HG03558 (cell line): ENCODE measurements around the gene IGSF3.
"Not testable (repeated sequence)": the region's sequence is repeated elsewhere in the genome, so short reads cannot be mapped to it uniquely, and the experiment has no call there.

Experiments
- ATAC-seq: cut with Tn5 transposase; IDR thresholded peaks from one replicate; pipeline ENCODE4 v1.9.1; 2021; ENCODE audit warnings: moderate number of reproducible peaks; ENCODE audit not compliant: unreplicated experiment; ENCODE audit errors: extremely low read depth

Gene IGSF3

DNA sequence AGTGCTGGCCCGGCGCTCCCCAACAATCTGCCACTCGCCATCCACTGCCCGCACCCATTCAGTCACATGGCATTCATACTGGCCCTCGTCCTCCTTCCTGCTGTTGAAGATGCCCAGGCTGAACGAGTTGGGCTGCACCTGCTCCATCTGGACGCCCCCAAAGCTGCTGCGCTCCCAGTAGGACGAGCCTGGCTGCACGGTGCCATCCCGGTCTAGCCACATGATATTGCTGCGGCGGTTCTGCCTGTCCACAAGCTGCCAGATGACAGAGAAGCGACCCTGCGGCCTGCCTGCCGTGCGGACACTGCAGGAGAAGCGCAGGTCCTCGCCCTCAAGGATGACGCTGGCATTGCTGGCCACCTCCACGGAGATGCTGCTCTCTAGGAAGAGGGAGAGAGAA is 63.9 kb downstream of the IGSF3 start:
- not testable (repeated sequence) for ATAC-seq

DNA sequence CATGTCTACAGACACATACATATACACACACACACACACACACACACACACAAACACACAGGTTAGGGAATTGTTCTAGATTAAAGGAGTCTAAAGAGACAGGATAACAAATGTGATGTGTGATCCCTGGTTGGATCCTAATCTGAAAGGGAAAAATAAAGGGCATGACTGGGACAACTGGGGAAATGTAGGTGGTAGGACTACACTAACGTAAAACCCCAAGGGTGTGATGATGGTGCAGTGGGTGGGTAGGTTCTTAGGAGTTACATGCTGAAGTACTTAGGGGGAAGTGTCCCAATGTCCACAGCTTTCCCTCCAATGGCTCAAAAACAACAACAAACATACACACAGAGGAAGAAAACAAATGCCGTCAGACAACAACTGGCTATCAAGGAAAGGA is 68.2 kb downstream of the IGSF3 start:
- ATAC-seq, result not testable (repeated sequence)

GRCh38 chr1:116598420-116599036 is 69.0 kb downstream of the IGSF3 start:
- not testable (repeated sequence) for ATAC-seq

DNA sequence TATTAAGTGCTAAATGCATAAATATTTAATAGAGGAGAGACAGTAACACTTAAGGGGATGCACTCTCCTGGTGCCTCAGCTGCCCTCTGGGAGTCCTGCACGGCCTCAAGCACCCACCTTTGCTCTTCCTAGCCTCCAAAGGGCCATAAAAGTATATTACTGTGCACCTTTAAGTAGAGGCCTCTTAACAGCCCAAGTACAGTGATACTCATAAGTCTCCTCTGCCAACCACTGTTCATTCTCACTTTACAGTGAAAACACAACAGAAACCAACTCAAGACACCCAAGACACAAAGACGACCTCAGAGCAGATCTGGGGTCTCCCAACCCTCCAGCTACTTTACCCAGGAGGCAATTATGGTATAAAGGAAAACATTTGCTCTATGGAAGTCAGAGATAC is 70.1 kb downstream of the IGSF3 start:
- ATAC-seq, result peak; percentile 79

DNA sequence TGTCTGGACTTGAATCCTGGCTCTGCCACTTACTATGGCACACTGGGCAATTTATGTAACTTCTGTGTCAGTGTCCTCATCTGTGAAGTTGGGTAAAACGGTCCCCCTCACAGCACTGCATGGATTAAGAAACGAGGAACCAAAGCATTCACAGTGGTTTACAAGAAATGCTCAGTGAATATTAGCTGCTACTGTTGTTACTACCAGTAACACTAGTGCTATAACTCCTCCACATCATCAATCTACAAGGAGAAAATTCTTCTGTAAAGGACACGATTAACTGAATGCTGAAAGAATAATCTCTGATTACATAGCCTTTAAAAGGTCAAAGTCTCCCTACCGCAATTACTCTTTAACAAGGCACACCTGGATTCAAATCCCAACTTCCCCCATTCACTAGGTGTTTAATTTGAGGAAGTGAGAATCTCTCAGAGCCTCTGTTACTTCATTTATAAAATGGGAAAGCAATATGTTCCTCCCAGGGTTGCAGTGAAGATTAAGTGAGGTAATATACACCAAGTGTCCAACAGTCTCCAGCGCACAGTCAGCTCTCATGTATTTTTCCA is 70.7 kb downstream of the IGSF3 start:
- ATAC-seq, result not testable (repeated sequence)

DNA sequence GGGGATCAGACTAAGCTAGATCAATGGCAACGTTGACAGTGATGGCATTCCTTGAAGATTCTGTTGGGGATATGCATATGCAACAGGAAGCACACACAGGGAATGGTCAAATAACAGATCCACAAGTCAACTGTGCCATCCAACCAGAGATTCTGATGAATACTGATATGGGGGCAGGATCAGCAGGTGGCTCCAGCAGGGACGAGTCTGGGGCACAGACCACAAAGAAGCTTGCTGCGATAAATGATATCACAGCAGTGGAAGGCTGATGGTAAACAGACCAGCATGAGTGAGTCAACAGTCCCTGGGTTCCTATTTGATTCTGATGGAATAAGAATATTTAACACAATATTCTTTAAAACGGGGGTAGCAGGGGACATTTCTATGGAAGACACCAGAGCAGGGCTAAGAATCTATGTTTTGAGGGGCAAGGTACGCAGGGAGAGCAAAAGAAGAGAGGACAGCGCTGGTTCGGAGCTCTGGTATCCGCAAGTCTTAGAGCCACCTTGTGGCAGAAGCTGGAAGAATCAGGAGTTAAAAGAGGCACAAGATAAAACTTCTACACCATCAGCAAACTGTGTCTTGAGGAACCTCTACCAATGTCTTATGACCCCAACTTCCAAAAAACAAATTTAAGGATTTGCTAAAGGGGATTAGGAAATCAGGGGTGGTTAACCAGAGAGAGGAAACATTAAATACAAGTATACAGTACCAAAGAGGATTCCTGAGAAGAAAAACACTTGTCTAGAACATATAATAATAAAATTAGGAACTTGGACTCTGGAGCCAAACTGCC is 71.4 kb downstream of the IGSF3 start:
- ATAC-seq, result not testable (repeated sequence)

GRCh38 chr1:116595065-116595840 is 72.3 kb downstream of the IGSF3 start:
- not testable (repeated sequence) for ATAC-seq

DNA sequence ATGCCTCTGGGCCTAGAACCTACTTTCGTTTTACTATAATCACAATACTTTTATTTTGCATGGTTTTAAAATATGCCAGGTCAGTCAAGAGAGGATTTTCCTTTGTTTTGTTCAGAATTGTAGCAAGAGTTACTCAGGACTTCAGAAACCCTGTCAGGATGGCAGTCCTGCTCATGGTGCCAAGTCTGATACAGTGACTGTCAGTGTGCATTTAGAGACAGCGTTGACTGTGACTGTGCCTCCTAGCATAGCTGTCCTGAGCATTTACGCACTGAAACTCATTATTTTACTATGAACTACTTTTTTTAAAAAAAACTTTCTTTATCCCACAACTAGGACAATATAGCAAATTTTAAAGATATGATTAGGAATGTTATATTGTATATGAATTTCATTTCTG is 73.6 kb downstream of the IGSF3 start:
- not testable (repeated sequence) for ATAC-seq

DNA sequence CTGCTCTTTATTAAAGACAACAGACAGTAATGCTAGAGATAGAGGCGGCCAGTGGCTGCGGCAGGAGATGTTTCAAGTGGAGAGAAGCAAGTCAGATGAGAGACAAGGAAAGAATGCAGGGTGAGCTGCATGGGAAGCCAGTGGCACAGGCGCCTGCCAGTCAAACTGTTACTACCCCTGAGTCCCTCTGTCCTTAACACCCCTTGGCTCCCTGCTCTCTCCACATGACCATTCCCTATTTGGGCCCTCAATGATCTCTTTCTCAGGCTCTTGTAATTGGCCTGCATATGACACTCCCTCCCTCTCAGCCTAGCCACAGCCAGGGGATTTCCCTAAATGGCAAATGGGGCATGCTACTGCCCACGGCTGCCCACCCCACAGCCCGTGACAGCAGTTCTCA is 74.1 kb downstream of the IGSF3 start:
- ATAC-seq, result not testable (repeated sequence)

DNA sequence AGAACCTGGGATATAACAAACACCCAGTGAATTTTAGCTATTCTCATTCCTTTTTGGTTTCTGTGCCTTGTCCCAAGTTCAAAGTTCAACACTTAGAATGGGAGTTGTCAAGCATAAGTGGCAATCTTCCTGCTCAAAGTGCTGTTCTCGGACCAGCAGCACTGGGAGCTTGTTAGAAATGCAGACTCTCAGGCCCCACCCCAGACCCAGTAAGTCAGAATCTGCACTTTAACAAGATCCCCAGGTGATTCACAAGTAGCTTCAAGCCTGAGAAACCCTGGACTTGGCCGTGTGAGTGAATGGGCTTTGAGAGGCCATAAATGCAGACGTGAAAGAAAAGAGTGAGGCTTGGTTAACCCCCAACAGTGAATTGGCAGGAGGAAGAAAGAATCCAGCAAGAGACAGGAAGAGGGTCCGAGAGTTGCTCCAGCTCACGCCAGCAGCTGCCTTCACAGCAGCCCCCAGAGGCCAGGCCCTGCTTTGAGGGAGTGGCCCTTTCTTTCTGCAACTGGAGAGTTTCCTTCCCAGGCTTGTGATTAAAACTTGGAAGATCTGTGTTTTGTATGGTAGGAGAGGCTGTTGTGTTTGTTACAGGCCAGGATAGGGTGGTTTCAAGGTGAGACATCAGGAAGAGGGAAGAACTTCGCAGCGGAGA is 75.5 kb downstream of the IGSF3 start:
- not testable (repeated sequence) for ATAC-seq

DNA sequence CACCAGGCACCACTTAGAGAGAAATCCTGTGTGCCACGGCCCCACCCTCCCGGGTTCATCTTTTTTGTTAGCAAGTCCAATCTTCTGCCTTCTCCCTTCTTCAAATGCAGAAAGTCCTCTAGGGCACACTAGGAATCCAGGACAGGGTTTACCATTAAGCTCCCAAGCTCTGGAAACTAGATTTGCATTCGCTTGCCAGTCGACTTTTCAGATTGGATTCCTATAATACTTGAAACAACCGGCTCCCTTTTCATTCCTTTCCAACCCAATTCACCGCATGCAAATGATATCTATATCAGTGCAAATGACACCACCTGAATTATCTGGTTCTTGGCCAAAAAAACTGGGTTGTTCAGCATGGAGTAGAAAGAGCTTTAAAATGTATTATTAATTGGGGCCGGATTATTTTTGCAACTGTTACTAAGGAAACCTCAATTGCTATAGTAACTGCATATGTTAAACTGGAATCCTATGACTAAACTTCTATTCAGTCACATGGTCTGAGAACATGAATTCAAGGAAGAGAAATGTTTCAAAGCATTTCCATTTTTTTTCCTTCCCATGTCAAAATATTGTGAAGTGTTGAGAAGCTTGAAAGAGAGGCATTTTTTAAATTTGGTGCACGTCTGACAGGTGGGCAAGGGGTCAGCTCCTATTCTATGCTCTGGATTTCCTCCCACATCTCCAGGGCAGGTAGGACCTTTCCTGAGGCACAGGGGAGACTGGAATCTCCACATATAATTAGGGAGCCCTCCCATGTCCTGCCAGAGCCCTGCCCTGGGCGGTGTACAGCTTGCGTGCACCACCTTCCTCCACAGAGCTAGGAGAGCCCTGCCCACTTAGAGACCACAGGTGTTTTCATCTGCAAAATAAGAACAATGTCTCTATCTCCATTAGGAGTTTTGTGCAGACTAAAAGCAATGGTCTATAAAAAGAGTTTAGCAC is 76.3 kb downstream of the IGSF3 start:
- ATAC-seq, result not testable (repeated sequence)

DNA sequence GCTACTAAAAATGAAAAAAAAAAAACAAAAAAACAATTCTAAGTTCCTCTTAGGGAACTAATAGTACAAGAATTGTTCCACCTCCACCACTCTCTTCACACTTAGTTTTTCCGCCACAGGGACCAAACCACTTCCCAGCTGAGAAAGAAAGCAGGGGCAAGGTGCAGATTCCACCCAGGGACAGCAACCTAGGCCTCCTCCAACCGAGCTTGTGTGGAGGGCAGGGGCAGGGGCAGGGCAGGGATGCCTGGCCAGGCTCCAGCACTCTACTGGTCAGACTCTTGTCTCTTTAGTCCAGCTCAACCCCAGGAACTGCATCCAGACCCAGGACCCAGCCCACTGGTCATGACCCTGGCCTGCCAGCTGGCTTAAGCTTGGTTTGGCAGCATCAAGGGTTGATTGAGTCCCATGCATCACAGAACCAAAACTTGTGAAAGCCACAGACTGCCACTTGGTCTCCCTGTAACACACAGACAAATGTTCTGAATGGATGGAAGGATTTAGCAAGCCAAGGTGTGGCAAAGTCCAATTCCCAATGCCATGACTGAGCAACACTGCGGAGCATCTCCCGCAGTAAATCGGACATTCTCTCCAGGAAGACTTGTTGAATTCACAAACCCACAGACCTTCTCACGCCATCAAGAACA is 77.1 kb downstream of the IGSF3 start:
- not testable (repeated sequence) for ATAC-seq

GRCh38 chr1:116589101-116589735 is 78.3 kb downstream of the IGSF3 start:
- not testable (repeated sequence) for ATAC-seq

DNA sequence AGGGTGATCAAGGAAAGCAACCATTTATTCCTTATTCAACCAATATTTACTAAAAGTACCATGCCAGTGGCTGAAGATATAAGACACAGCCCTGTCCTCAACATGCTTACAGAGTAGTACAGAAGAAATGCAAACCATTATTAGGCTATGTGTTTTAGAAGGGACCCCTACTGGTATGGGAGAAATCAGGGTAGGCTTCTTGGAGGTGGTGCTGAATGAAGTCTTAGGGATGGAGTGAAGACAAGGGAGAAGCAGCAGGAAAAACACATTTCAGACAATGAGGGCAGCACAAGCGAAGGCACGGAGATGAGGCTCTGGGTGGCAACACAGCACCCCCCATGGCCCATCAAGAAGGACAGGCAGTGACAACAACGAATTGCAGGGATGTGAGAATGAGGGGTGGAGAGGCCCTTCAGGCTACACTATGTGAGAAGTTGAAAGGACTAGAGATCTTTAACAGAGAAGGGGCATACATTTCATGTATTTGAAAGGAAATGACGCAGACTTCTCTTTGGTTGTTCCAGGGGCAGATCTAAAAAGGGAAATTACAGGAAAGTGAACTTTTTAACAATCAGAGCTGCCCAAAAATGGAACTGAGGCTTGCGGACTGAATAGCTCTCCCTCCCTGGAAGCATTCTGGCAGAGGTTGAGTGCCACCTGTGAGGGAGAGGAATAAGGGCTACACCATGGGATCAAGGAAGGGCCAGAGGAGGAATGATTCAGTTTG is 79.9 kb downstream of the IGSF3 start:
- ATAC-seq, result no peak

GRCh38 chr1:116586741-116587143 is 80.8 kb downstream of the IGSF3 start:
- ATAC-seq, result no peak

DNA sequence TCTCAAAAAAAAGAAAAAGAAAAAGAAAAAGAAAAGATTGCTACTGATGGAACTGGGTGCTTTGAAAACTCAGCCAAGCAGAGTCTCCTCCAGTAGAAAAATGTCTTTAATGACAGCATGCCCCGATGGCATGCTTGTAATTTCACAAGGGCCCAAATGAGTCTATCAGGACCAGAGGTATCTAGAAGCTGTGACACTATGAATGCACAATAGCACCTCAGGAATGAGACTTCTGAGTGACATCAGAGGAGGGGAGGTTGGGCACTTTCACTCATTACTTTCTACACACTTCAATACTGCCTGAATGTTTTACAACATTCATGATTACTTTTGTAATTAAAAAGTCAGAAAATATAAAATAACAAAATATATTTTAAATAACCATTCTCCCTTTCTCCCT is 81.6 kb downstream of the IGSF3 start:
- ATAC-seq, result no peak

DNA sequence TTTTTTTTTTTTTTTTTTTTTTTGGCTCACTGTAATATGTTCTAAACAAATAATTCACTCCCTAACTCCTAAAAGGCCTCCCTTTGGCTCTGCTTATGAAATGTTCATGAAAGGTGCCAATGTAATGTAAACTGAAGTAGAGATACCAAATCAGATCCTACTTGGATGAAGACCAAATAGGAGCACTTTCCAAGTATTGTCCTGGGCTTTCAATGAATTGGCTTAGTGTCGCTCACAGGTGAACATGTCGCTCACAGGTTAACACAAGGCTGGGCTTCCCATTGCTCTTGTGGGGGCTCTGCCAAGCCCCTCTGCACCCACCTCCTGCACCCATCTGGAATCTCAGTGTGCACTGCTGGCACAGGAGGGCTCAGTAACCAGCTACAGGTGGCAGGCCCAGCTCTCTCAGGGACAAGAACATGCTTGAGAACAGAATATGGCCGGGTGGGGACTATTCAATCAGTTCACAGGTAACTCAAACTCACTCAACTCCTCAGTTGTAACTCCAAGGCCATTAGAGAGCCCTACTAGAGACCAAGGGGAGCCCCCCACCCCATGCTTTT is 86.1 kb downstream of the IGSF3 start:
- no peak for ATAC-seq
